GM18868 (cell line): ENCODE measurements around the gene RNF115.

Source experiments
- ATAC-seq: cut with Tn5 transposase; IDR thresholded peaks from one replicate; pipeline ENCODE4 v1.9.1; 2021; ENCODE audit warnings: mild to moderate bottlenecking, moderate library complexity; ENCODE audit not compliant: unreplicated experiment

RNF115 gene

DNA sequence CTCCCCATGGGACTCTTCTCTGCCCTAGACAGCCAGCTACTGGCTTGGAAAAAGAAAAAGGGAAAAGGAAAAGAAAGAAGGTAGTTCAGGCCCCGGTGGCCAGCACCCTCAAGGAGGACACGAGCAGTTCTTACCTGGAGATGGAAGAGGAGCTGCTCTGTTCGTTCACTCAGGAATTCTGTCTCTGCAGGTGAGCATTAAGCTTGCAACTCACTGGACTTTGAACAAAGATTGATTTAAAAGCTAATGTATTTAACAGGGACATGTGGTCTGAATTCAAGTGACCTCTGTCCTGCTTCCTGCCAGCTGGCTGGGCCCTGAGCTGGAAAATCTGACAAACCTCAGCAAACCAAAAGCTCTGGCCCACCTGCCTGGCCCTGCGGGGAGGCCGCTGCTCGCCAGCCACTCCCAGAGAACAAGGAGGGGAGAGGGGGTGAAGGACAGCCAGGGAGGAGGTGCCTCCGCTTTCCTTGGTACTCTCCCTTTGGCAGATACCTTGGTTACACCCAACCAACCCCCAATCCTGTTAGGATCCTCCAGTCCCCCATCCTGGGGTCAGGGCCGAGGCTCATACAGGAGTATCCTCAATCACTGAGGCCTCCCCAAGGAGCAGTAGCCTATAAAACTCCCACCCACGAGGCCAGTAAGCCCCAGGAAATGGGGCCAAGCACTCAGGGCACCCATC, 116.6 kb downstream of the RNF115 start, which contains the start of gene PDZK1:
Gene PDZK1 (minus strand): TSS at position 186 of the 685 bp plus-strand sequence. CDS start 19,347 bp downstream, outside the sequence.
- ATAC-seq = no peak

DNA sequence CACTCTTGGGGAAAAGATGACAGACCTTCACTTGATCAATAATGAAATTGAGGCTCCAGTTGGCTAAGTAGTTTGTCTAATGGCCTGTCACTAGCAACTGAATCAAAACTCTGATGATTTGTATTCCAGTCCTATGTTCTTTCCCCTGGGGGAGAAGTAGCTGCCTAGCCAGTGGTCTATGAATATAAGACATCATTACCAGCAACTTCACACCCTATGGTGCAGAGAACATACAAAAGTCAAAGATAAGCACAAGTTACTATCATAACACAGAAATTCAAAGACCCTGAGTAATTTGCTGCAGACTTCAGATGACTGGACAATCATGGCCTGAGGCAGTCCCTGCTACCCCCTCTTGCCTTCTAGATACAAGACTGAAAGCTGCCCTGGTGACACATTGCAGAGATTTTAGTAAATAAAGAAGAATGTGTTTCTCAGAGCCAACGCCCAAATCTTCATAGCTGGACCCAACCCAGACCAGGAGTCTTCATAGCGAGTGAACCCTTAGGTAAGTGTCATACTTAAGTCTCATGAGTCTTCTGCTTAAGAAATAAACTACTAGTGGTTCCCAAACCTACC, 117.7 kb downstream of the RNF115 start:
- no peak for ATAC-seq

DNA sequence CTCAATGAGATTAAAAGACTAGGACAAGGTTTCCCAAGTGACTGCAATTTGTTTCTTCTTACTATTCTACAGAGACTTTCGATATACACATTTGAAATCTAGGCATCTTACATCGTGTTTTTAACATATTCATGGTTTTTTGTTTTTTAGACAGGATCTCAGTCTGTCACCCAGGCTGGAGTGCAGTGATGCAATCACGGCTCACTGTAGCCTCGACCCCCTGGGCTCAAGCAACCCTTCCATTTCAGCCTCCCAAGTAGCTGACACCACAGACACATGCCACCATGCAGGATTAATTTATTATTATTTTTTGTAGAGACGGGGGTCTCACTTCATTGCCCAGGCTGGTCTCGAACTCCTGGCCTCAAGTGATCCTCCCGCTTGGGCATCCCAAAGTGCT, 118.3 kb downstream of the RNF115 start:
- no peak for ATAC-seq

DNA sequence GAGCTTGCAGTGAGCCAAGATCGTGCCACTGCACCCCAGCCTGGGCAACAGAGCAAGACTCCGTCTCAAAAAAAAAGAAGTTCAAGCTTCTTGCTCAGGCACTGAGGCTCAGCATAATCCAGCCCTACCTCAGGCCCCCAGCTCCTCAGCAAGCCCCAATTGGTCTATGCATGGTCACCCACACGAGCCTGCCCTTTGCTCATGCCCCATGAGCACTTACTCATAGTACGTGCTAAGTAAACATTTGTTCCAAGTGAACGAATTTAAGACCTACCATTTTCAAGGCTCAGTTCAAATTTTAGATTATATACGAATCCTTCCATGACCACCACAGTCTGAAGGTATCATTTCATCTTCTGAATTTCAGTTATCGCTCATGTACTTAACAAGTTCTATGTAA, 121.1 kb downstream of the RNF115 start:
- ATAC-seq = no peak

DNA sequence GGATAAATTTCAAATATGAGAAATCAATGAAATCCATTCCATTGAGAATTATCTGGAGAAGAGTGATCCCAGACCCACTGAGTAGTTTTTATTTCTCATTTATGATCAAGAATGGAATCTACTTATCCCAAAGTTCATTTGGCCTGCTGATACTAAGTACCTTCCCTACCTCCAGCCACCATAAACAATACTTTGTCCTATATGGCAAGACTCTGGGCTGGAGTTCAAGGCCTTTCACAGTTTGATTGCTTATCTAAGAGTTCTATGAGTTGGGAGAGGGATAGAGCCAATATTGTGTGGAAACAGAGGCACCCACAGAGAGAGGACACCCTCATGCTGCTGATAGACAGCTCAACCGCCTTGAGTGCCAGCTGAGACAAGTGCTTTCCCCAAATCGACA, 121.8 kb downstream of the RNF115 start:
- no peak for ATAC-seq

DNA sequence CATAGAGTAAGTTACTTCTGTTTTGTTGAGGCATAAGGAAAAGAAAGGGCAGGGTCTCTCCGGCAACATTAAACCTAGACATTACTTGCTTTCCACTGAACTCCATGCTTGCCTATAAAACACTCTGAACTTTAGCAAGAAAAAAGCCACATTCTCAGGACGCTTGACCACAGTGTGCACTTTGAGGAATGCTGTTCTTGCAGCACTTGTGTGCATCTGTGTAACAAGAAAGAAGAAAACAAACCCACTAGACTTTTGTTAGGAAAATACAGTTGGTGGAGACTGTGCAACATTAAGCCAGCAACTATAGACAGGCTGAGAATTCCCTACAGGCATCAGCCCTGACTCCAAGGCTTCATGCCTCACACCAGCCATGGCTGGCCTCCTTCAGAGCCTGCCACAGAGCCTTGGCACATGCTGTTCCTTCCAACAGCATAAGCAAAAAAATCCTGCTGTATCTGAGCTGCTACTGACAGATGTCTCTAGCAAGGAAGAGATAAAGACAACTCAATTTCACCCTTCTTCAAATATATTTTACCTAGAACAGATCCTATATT, 122.5 kb downstream of the RNF115 start:
- ATAC-seq = no peak

DNA sequence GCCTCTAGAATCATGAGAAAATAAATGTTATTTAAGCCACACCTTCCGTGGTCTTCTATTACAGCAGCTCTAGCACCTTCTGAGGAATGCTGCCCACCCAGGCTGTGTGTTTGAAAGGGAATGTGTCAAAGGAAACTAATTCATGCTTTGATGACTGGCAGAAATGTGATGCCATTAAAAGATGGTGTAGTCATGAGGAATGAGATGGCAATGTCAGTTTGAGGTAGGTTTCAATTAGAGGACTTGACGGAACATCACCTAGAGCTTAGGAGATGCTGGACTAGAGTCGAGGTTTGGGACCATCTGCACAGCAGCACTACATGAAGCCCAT, 127.3 kb downstream of the RNF115 start:
- no peak for ATAC-seq

DNA sequence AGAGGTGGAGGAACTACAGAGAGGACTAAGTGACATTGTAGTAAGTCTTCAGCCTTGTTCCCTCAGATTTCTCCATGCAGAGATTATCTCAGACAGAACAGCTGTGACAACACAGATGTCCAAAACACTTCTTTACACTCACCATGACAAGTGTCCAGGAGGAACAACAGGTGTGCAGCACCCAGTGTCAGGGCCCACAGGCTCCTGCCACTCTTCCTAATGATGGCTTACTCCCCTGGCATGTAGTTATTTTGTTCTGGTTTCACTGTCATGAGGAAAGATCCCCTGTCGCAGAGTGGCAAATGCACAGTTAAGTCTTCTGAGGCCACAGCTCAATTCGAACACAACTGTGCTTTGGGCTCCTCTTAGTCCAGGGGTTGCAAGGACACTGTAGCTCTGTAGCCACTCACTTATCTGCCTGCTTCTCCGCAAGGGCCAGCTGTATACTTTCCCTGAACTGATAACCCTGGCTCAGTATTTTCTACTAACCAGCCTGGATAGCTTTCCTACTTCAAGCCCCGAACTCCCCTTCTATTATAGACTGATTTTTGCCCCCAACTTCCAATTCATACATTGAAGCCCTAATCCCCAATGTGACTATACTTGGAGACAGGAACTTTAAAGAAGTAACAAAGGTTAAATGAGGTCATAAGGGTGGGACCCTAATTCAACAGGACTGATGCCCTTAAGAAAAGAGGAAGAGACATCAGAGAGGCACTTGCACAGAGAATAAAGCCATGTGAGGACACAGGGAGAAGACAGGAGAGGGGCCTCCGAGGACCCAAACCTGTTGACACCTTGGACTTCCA, 127.9 kb downstream of the RNF115 start:
- no peak for ATAC-seq

DNA sequence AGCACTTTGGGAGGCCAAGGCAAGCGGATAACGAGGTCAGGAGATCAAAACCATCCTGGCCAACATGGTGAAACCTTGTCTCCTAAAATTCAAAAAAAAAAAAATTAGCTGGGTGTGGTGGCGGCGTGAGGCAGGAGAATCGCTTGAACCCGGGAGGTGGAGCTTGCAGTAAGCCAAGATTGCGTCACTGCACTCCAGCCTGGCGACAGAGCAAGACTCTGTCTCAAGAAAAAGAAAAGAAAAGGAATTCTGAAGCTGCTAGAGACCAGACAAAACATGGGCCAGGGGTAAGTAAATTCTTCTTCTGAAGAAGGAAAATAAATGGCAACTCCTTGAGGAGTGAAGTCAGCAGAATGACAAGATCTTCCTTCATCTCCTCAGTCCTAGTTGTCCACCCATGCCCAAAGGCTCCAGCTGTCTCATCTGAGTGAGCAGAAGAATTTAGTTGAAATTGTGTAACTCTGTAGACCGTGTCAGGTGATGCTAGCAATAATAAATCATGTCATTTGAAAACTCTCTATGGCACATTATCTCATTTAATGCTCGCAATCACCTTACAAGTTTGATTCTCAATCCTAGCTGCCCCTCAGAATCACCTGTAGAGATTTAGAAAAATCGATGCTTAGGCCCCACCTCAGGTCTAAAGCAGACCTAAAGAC, 131.0 kb downstream of the RNF115 start:
- ATAC-seq = no peak

DNA sequence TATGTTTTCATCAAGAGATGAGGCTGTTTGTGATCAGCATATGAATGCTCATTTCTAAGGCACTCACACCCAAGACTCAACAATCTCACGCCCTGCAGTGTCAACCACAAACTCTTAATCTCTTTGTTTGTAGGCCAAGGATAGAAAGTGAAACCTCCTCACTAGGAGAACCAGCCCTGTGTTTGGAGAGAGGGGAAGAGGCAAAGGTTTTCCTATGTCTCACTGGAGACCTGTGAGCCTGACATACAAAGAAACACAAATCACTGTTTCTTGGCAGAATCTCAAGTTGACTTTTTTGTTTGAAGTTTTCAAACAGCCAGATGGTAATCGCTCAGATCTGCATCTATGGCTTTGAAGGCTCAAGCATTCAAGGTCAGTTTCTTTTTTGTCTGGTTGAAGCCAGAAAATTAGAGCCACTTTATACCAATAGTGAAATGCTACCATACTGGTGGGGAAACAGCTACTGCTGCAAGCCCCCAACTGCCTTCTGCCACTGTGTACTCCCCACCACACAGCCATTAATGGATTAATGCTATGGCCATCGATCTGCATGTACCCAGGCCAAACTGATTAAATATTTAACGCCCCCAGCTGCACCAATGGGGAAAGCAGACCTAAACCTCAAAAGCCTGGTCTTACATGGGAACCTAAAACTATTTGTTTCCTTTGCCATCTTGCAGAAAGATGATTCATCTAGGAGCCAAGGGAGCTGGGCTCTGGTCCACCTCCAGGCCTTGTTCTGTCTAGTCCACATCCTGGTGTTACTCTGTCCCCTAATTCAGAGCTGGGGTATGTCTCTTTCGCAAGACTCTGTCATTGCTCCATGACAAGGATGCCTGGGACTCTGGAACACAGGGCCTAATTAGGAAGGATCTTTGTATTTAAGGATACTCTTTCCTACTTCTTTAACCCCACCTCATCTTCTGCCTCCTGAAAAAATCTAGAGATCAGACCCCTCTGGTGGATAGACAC, 133.0 kb downstream of the RNF115 start:
- ATAC-seq = peak; percentile 83

DNA sequence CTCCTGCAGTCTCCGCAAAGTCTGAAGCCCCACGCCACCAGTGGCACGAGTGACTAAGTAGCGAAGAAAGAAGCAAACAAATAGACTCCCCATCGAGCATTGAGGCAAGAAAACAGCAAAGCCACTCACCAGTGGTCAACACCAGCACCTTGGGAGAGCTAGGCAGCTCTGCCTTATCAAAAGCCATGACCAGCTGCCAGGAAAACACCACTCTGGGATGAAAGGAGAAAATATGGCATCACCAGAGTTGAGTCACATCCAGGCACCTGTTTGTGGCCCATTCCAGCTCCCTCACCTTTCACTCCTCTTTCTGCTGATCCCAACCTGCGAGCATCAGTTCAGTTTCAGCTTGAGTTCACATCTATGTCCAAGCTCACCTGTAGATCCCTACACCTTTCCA, 134.0 kb downstream of the RNF115 start:
- no peak for ATAC-seq

DNA sequence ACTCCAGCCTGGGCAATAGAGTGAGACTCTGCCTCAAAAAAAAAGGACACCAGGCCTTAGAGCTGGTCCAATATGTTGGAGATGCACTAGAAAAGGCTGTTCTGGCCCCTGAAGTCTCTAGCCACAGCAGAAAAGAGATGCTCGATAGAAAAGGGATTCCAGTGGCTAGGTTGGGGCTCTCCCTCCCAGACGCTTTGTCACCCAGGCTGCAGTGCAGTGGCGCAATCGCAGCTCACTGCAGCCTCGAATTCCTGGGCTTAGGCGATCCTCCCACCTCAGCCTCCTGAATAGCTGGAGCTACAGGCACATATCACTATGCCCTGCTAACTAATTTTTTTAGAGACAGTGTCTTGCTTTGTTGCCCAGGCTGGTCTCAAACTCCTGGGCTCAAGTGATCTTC, 135.0 kb downstream of the RNF115 start:
- ATAC-seq = no peak
